Limb (tissue), 2 donors: ENCODE measurements around the gene HNF1A.
A peak's percentile ranks its signal among the peaks of the same experiment; 100 is the strongest.

Source experiments
- DNase-seq, 2 donors: peaks; one replicate each; pipeline ENCODE4 v3.0.0-alpha.2; 2016; ENCODE audit errors: extremely low spot score in 2 of 2

The HNF1A gene

GRCh38 chr12:120956579-120957300 lies 21.6 kb upstream of the HNF1A start:
- no peak for DNase-seq

GRCh38 chr12:120959111-120959878 lies 19.0 kb upstream of the HNF1A start:
- DNase-seq, result no peak

GRCh38 chr12:120960657-120961056 lies 17.7 kb upstream of the HNF1A start:
- DNase-seq, result no peak

GRCh38 chr12:120961604-120962531 lies 16.5 kb upstream of the HNF1A start:
- DNase-seq, result no peak

- DNase-seq, result no peak
These were observed 15.8 kb upstream of the HNF1A start for GRCh38 chr12:120962532-120963020.

- DNase-seq, result no peak
These were observed 14.0 kb upstream of the HNF1A start for GRCh38 chr12:120964298-120964697.

GRCh38 chr12:120965534-120966091 lies 12.7 kb upstream of the HNF1A start:
- DNase-seq, result no peak

- DNase-seq, result no peak
These were observed 8.0 kb upstream of the HNF1A start for GRCh38 chr12:120970310-120970709.

GRCh38 chr12:120971299-120972180 lies 6.8 kb upstream of the HNF1A start:
- peak; percentile 39 to 64 for DNase-seq

GRCh38 chr12:120972870-120973543 lies 5.3 kb upstream of the HNF1A start:
- no peak for DNase-seq

- no peak for DNase-seq
These were observed 630 bp upstream of the HNF1A start for GRCh38 chr12:120977531-120978295.

- no peak for DNase-seq
These were observed 998 bp downstream of the HNF1A start for GRCh38 chr12:120979220-120979861.

- no peak for DNase-seq
These were observed 1.7 kb downstream of the HNF1A start for GRCh38 chr12:120979862-120980696.

- no peak for DNase-seq
These were observed 2.5 kb downstream of the HNF1A start for GRCh38 chr12:120980800-120981368.

- DNase-seq, result no peak
These were observed 3.1 kb downstream of the HNF1A start for GRCh38 chr12:120981407-120981941.

GRCh38 chr12:120982659-120983058 lies 4.3 kb downstream of the HNF1A start:
- DNase-seq, result no peak

- DNase-seq, result no peak
These were observed 5.4 kb downstream of the HNF1A start for GRCh38 chr12:120983759-120984158.
